NT2/D1 (cell line): Measurements from ENCODE around the gene UGT1A9.

Experiments
- DNase-seq: peaks from one replicate; pipeline ENCODE4 v3.0.0-alpha.2; 2011; ENCODE audit warnings: low read depth, low spot score
- H3K27me3 ChIP-seq: 2 replicates; pipeline ENCODE4 v1.6.0; 2011; ENCODE audit warnings: mild to moderate bottlenecking; ENCODE audit not compliant: insufficient read length, insufficient read depth
- H3K36me3 ChIP-seq: 2 replicates; pipeline ENCODE4 v1.6.1; 2011; ENCODE audit warnings: mild to moderate bottlenecking, low read length, mixed read lengths; ENCODE audit not compliant: insufficient read depth, insufficient read length
- H3K4me1 ChIP-seq: 2 replicates; pipeline ENCODE4 v1.5.1; 2011; ENCODE audit not compliant: insufficient read depth, insufficient read length
- H3K4me3 ChIP-seq: 2 replicates; pipeline ENCODE4 v1.5.1; 2011; ENCODE audit warnings: low read depth; ENCODE audit not compliant: insufficient read length
- H3K9ac ChIP-seq: 2 replicates; pipeline ENCODE4 v1.6.0; 2011; ENCODE audit warnings: low read depth; ENCODE audit not compliant: insufficient read length
- H3K9me3 ChIP-seq: 2 replicates; pipeline ENCODE4 v1.5.1; 2011; ENCODE audit warnings: mild to moderate bottlenecking, low read length; ENCODE audit not compliant: insufficient read depth
- SUZ12 ChIP-seq: IDR thresholded peaks from 2 replicates; pipeline ENCODE4 v1.6.1; 2011; ENCODE audit not compliant: insufficient read length, insufficient read depth; ENCODE audit errors: extremely low read depth
- YY1 ChIP-seq: IDR thresholded peaks from 2 replicates; pipeline ENCODE4 v1.6.1; 2011; ENCODE audit not compliant: insufficient read length, insufficient read depth
- ZNF274 ChIP-seq: IDR thresholded peaks from 2 replicates; pipeline ENCODE4 v1.6.1; 2011; ENCODE audit warnings: mild to moderate bottlenecking, low read depth, low read length

Gene UGT1A9

GRCh38 chr2:233668605-233669260 is 3.0 kb upstream of the UGT1A9 start:
- Histone ChIP-seq H3K4me1 (no peaks in the 10 kb centered on the region), H3K27me3 (no peaks in the 10 kb centered on the region), H3K36me3 (no peaks in the 10 kb centered on the region), H3K9ac (no peak overlapping the region), H3K9me3 (peaks cover 7% of the 10 kb centered on the region), H3K4me3 (no peak overlapping the region)
- no peak for DNase-seq
- TF ChIP-seq YY1 (no peak), ZNF274 (no peak), SUZ12 (no peak)

GRCh38 chr2:233672886-233673285 is 1.2 kb downstream of the UGT1A9 start:
- DNase-seq: no peak
- no peaks in the 10 kb centered on the region for H3K4me1 ChIP-seq
- no peak overlapping the region for H3K9ac ChIP-seq

GRCh38 chr2:233673896-233674295 is 2.2 kb downstream of the UGT1A9 start:
- Histone ChIP-seq H3K4me1 (no peaks in the 10 kb centered on the region), H3K4me3 (no peak overlapping the region), H3K9ac (no peak overlapping the region), H3K9me3 (no peaks in the 10 kb centered on the region), H3K27me3 (no peaks in the 10 kb centered on the region), H3K36me3 (no peaks in the 10 kb centered on the region)
- no peak for TF ChIP-seq ZNF274
- no peak for TF ChIP-seq SUZ12
- DNase-seq: no peak

More at GRCh38 chr2:233672886-233673285, 1.2 kb downstream of the UGT1A9 start:
- no peak overlapping the region for H3K4me3 ChIP-seq
- H3K27me3 ChIP-seq: no peaks in the 10 kb centered on the region
- TF ChIP-seq YY1 (no peak), ZNF274 (no peak), SUZ12 (no peak)
- H3K9me3 ChIP-seq: no peaks in the 10 kb centered on the region
- no peaks in the 10 kb centered on the region for H3K36me3 ChIP-seq

GRCh38 chr2:233674314-233674713 is 2.6 kb downstream of the UGT1A9 start:
- H3K4me1 ChIP-seq: no peaks in the 10 kb centered on the region
- H3K27me3 ChIP-seq: no peaks in the 10 kb centered on the region
- H3K9me3 ChIP-seq: no peaks in the 10 kb centered on the region
- TF ChIP-seq YY1 (no peak), SUZ12 (no peak), ZNF274 (no peak)
- no peaks in the 10 kb centered on the region for H3K36me3 ChIP-seq
- H3K9ac ChIP-seq: no peak overlapping the region
- DNase-seq: no peak
- H3K4me3 ChIP-seq: no peak overlapping the region

GRCh38 chr2:233674995-233675394 is 3.3 kb downstream of the UGT1A9 start:
- no peak for DNase-seq
- TF ChIP-seq SUZ12 (no peak), YY1 (no peak), ZNF274 (no peak)
- H3K4me1 ChIP-seq: no peaks in the 10 kb centered on the region
- no peaks in the 10 kb centered on the region for H3K9me3 ChIP-seq
- H3K9ac ChIP-seq: no peak overlapping the region
- no peak overlapping the region for H3K4me3 ChIP-seq
- no peaks in the 10 kb centered on the region for H3K27me3 ChIP-seq
- H3K36me3 ChIP-seq: no peaks in the 10 kb centered on the region

GRCh38 chr2:233676046-233676445 is 4.3 kb downstream of the UGT1A9 start:
- H3K4me1 ChIP-seq: no peaks in the 10 kb centered on the region
- no peaks in the 10 kb centered on the region for H3K27me3 ChIP-seq
- no peak overlapping the region for H3K9ac ChIP-seq
- no peaks in the 10 kb centered on the region for H3K36me3 ChIP-seq
- TF ChIP-seq ZNF274: no peak
- no peak for TF ChIP-seq SUZ12
- no peak for TF ChIP-seq YY1
- H3K9me3 ChIP-seq: no peaks in the 10 kb centered on the region
- DNase-seq: no peak
- no peak overlapping the region for H3K4me3 ChIP-seq

GRCh38 chr2:233679196-233679595 is 7.5 kb downstream of the UGT1A9 start:
- no peak overlapping the region for H3K9ac ChIP-seq
- H3K4me1 ChIP-seq: no peaks in the 10 kb centered on the region
- H3K36me3 ChIP-seq: no peaks in the 10 kb centered on the region
- H3K9me3 ChIP-seq: no peaks in the 10 kb centered on the region
- no peak for DNase-seq
- H3K27me3 ChIP-seq: no peaks in the 10 kb centered on the region
- TF ChIP-seq SUZ12: no peak
- no peak for TF ChIP-seq ZNF274
- TF ChIP-seq YY1: no peak
- H3K4me3 ChIP-seq: no peak overlapping the region
